HEK293 (cell line): ENCODE results near the gene ARID1A.

ENCODE experiments used
- ATF2 ChIP-seq: fragments of 450-650 bp; formaldehyde crosslinking; IDR thresholded peaks from 2 replicates; pipeline ENCODE4 v1.5.1; 2016; ENCODE audit warnings: missing biosample characterization, missing genetic modification characterization, low read depth
- CTCF ChIP-seq: fragments of 450-650 bp; formaldehyde crosslinking; IDR thresholded peaks from 2 replicates; pipeline ENCODE4 v1.5.1; 2016; ENCODE audit warnings: missing biosample characterization, missing genetic modification characterization
- TSHZ1 ChIP-seq: fragments of 450-650 bp; formaldehyde crosslinking; IDR thresholded peaks from 2 replicates; pipeline ENCODE4 v1.5.1; 2016; ENCODE audit warnings: missing biosample characterization, missing genetic modification characterization, borderline replicate concordance
- ZNF2 ChIP-seq: fragments of 450-650 bp; formaldehyde crosslinking; IDR thresholded peaks from 2 replicates; pipeline ENCODE4 v1.5.1; 2016; ENCODE audit warnings: missing biosample characterization, missing genetic modification characterization
- ZNF792 ChIP-seq: fragments of 450-650 bp; formaldehyde crosslinking; IDR thresholded peaks from 2 replicates; pipeline ENCODE4 v1.5.1; 2016; ENCODE audit warnings: missing biosample characterization, missing genetic modification characterization

- TF ChIP-seq ZNF792 (tag by site-specific recombination) (no peak), CTCF (no peak), ATF2 (tag by site-specific recombination) (no peak), TSHZ1 (no peak), ZNF2 (tag by site-specific recombination) (no peak)
Measured at GRCh38 chr1:26727476-26727875, 31.7 kb downstream of the ARID1A start.
